C4-2B (cell line): ENCODE data around the gene MAFB.

Experiments
- H3K27ac ChIP-seq: fragments of 450-650 bp; 2 replicates; pipeline ENCODE4 v1.5.1; 2017
- ZFX ChIP-seq: fragments of 450-650 bp; IDR thresholded peaks from 2 replicates; pipeline ENCODE4 v1.6.1; 2017
- TF ChIP-seq, protein P1 (sequence below): fragments of 450-650 bp; conservative IDR thresholded peaks from 2 replicates; pipeline ENCODE4 v1.5.1; 2017; ENCODE audit warnings: mild to moderate bottlenecking

Gene MAFB

DNA sequence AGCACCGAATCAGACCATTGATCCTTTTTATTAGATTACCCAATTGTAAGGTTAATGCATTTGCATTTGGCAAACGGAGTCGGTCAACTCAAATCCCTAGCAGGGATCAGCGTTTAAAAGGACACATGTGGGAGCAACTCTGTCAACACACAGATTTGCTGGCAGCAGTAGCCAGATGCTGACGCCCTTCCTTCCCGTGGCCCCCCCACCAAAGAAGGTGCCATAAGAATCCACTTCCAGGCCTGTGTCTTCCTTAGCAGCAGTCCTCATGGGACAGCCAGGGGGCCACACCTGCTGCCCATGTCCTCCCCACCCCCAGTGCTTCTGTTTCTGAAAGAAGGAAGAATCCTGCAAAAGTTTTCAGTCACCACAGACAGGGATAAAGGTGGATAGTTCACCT is 24.5 kb upstream of the MAFB start:
- TF ChIP-seq ZFX, result no peak
- TF ChIP-seq, protein P1, sequence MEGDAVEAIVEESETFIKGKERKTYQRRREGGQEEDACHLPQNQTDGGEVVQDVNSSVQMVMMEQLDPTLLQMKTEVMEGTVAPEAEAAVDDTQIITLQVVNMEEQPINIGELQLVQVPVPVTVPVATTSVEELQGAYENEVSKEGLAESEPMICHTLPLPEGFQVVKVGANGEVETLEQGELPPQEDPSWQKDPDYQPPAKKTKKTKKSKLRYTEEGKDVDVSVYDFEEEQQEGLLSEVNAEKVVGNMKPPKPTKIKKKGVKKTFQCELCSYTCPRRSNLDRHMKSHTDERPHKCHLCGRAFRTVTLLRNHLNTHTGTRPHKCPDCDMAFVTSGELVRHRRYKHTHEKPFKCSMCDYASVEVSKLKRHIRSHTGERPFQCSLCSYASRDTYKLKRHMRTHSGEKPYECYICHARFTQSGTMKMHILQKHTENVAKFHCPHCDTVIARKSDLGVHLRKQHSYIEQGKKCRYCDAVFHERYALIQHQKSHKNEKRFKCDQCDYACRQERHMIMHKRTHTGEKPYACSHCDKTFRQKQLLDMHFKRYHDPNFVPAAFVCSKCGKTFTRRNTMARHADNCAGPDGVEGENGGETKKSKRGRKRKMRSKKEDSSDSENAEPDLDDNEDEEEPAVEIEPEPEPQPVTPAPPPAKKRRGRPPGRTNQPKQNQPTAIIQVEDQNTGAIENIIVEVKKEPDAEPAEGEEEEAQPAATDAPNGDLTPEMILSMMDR, result no peak
- H3K27ac ChIP-seq, result no peak overlapping the region

GRCh38 chr20:40711079-40711478 is 22.0 kb upstream of the MAFB start:
- H3K27ac ChIP-seq, result no peak overlapping the region
- TF ChIP-seq ZFX, result no peak

- TF ChIP-seq ZFX, result no peak
- TF ChIP-seq, protein P1, result no peak
- no peak overlapping the region for H3K27ac ChIP-seq
These were observed 21.6 kb upstream of the MAFB start for GRCh38 chr20:40710603-40711002.

- TF ChIP-seq, protein P1, result no peak; the same call in 1 of the 2 replicates
- TF ChIP-seq ZFX, result no peak
- no peak overlapping the region for H3K27ac ChIP-seq
These were observed 18.0 kb upstream of the MAFB start for GRCh38 chr20:40706977-40707582.

- no peak overlapping the region for H3K27ac ChIP-seq
- no peak for TF ChIP-seq ZFX
- TF ChIP-seq, protein P1, result no peak
These were observed 16.4 kb upstream of the MAFB start for GRCh38 chr20:40705413-40705812.

- H3K27ac ChIP-seq, result no peak overlapping the region
- no peak for TF ChIP-seq ZFX
- TF ChIP-seq, protein P1, result no peak
These were observed 15.8 kb upstream of the MAFB start for GRCh38 chr20:40704828-40705227.

DNA sequence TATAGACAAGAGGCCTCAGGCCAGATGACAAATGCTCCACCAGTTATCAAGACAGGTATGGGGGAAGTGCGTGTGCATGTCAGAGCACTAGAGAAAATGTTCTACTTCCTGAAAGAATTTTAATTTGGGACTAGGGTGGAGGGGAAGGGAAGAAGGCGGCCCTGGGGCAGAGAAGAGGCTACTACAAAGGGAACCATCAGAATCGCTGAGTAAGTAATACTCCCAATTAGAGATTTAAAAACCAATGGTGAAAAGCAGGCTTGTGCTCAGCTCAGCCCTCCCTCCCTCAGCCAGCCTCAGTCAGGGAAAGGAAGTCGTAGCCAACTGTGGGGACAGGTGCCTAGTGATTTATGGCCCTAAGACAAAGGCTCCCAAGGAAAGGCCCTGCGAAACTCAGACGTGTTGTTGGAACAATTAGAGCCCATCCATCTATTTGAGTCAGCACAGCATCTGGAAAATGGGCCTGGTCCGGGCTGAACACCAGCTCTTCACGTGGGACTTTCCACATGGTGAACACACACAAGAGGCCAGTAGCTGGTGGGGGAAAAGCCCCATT is 15.0 kb upstream of the MAFB start:
- no peak overlapping the region for H3K27ac ChIP-seq
- no peak for TF ChIP-seq ZFX
- TF ChIP-seq, protein P1, result no peak

DNA sequence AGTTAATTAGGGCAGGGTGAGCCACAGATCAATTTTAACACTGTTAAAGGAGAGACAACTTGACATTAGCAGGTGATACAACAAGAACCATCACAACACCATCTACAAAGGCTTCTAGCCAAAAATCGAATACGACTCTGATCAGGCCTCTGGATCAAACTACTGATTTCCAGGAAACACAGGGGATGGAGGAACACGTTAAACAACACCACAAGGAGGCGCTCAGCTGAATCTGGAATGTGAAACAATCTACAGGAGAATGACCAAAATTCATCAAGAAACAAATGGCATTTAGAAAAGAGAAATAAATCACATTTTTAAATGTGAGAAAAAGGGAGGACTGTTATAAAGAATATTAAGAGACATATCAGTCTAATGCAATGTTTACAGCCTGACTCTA is 13.5 kb upstream of the MAFB start:
- H3K27ac ChIP-seq, result no peak overlapping the region
- no peak for TF ChIP-seq ZFX
- TF ChIP-seq, protein P1, result peak; percentile 51
